ENCODE results near the gene NME1.

NME1 gene

DNA sequence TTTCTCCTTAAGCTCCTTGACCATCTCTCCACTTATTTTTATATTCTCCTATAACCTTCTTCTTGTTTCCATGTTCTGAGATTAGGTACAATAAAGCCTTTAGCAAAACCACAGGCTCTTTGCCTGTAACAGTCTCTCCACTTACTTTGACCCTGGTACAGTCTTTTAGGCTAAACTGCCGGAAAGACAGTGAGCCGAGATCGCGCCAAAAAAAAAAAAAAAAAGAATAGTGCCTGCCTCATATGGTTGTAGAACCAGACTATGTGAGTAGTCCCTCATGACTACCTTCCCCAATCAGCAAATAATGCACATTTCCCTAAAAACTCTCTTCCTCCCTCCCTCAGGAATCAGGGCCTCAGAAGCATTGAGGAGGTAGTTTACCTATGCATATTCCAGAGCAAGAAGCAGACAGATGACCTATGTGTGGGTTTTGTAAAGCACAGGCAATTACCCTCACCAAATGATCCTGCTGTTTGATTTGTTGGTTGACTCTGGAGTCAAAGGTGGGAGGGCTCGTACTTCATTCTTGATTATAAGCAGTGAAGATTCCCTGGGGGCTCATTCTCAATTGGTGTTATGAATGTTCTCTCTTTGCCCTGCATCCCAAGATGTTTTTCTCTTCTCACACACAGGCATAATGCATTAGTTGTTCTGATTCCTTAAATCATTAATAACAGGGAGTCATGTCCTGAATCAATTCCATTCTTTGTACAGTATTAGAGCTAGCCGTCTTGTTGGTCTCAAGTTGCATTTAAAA is 8.9 kb upstream of the NME1 start:
- Histone ChIP-seq H3K4me2 (ENCODE audit: low read length) (no peak overlapping the region), H3K4me1 (ENCODE audit: insufficient read depth, low read length, severe bottlenecking) (no peaks in the 10 kb centered on the region), H3K9me3 (ENCODE audit: low read length) (no peaks in the 10 kb centered on the region), H3K9ac (ENCODE audit: low read length) (no peak overlapping the region), H3K36me3 (ENCODE audit: insufficient read depth, low read length) (no peaks in the 10 kb centered on the region), H2AFZ (ENCODE audit: low read length) (no peak overlapping the region), H4K20me1 (ENCODE audit: insufficient read depth, low read length) (no peaks in the 10 kb centered on the region), H3K4me3 (ENCODE audit: low read depth, low read length, poor library complexity, severe bottlenecking) (no peak overlapping the region), H3K9me2 (ENCODE audit: low read depth, low read length) (no peaks in the 10 kb centered on the region), H3K79me2 (ENCODE audit: insufficient read depth, low read length) (no peaks in the 10 kb centered on the region), H3K27me3 (ENCODE audit: insufficient read depth, low read length) (no peaks in the 10 kb centered on the region), H3F3A (ENCODE audit: insufficient read depth, low read length) (no peaks in the 10 kb centered on the region), H3K27ac (ENCODE audit: low read depth, low read length, poor library complexity, severe bottlenecking) (no peak overlapping the region)
- TF ChIP-seq, protein P1, sequence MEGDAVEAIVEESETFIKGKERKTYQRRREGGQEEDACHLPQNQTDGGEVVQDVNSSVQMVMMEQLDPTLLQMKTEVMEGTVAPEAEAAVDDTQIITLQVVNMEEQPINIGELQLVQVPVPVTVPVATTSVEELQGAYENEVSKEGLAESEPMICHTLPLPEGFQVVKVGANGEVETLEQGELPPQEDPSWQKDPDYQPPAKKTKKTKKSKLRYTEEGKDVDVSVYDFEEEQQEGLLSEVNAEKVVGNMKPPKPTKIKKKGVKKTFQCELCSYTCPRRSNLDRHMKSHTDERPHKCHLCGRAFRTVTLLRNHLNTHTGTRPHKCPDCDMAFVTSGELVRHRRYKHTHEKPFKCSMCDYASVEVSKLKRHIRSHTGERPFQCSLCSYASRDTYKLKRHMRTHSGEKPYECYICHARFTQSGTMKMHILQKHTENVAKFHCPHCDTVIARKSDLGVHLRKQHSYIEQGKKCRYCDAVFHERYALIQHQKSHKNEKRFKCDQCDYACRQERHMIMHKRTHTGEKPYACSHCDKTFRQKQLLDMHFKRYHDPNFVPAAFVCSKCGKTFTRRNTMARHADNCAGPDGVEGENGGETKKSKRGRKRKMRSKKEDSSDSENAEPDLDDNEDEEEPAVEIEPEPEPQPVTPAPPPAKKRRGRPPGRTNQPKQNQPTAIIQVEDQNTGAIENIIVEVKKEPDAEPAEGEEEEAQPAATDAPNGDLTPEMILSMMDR (IDR thresholded peaks at IDR 0.05; ENCODE audit: low read length), result no peak
- TF ChIP-seq EZH2 (IDR thresholded peaks at IDR 0.05; ENCODE audit: borderline replicate concordance, low read length), result no peak

DNA sequence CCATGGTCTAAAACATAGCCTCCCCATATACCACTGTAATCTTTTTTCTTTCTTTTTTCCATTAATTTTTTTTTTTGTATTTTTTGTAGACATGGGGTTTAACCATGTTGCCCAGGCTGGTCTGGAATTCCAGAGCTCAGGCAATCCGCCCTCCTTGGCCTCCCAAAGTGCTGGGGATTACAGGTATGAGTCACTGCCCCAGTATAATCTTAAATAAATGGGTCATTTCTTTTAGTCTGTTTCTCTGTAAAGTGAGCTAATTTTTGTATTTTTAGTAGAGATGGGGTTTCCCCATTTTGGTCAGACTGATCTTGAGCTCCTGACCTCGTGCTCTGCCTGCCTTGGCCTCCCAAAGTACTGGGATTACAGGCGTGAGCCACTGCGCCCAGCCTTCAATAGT is 5.7 kb upstream of the NME1 start:
- H3K9me2 ChIP-seq (ENCODE audit: low read depth, low read length), result no peaks in the 10 kb centered on the region
- H3K36me3 ChIP-seq (ENCODE audit: insufficient read depth, low read length), result no peaks in the 10 kb centered on the region
- H3K27me3 ChIP-seq (ENCODE audit: insufficient read depth, low read length), result no peaks in the 10 kb centered on the region
- no peak overlapping the region for H2AFZ ChIP-seq (ENCODE audit: low read length)
- H3K4me2 ChIP-seq (ENCODE audit: low read length), result no peak overlapping the region
- H3K27ac ChIP-seq (ENCODE audit: low read depth, low read length, poor library complexity, severe bottlenecking), result no peak overlapping the region
- no peak overlapping the region for H3K4me3 ChIP-seq (ENCODE audit: low read depth, low read length, poor library complexity, severe bottlenecking)
- H3K9ac ChIP-seq (ENCODE audit: low read length), result no peak overlapping the region
- peaks cover 4% of the 10 kb centered on the region for H3K4me1 ChIP-seq (ENCODE audit: insufficient read depth, low read length, severe bottlenecking)
- no peaks in the 10 kb centered on the region for H4K20me1 ChIP-seq (ENCODE audit: insufficient read depth, low read length)
- no peaks in the 10 kb centered on the region for H3F3A ChIP-seq (ENCODE audit: insufficient read depth, low read length)
- no peaks in the 10 kb centered on the region for H3K9me3 ChIP-seq (ENCODE audit: low read length)
- no peaks in the 10 kb centered on the region for H3K79me2 ChIP-seq (ENCODE audit: insufficient read depth, low read length)
- TF ChIP-seq, protein P1 (IDR thresholded peaks at IDR 0.05; ENCODE audit: low read length), result no peak
- no peak for TF ChIP-seq EZH2 (IDR thresholded peaks at IDR 0.05; ENCODE audit: borderline replicate concordance, low read length)

DNA sequence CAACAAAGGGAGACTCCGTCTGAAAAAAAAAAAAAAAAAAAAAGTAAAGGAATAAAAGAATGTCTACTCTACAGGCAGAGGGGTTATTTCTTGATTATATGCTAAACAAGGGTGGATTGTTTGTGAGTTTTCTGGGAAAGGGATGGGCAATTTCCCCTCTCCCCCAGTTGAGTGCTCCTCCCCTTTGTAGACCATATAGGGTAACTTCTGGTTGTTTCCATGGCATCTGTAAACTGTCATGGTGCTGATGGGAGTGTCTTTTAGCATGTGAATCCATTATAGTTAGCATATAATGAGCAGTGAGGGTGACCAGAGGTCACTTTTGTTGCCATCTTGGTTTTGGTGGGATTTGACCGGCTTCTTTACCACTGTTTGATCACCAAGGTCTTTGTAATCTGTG is 4.2 kb upstream of the NME1 start:
- Histone ChIP-seq H3K9ac (ENCODE audit: low read length) (no peak overlapping the region), H3K4me2 (ENCODE audit: low read length) (no peak overlapping the region), H3K27ac (ENCODE audit: low read depth, low read length, poor library complexity, severe bottlenecking) (no peak overlapping the region), H3K4me1 (ENCODE audit: insufficient read depth, low read length, severe bottlenecking) (peaks cover 9% of the 10 kb centered on the region), H4K20me1 (ENCODE audit: insufficient read depth, low read length) (no peaks in the 10 kb centered on the region), H3K4me3 (ENCODE audit: low read depth, low read length, poor library complexity, severe bottlenecking) (no peak overlapping the region), H3K9me2 (ENCODE audit: low read depth, low read length) (no peaks in the 10 kb centered on the region), H3K27me3 (ENCODE audit: insufficient read depth, low read length) (no peaks in the 10 kb centered on the region), H3F3A (ENCODE audit: insufficient read depth, low read length) (no peaks in the 10 kb centered on the region), H2AFZ (ENCODE audit: low read length) (no peak overlapping the region), H3K79me2 (ENCODE audit: insufficient read depth, low read length) (peaks cover 4% of the 10 kb centered on the region), H3K9me3 (ENCODE audit: low read length) (no peaks in the 10 kb centered on the region), H3K36me3 (ENCODE audit: insufficient read depth, low read length) (no peaks in the 10 kb centered on the region)
- TF ChIP-seq, protein P1 (IDR thresholded peaks at IDR 0.05; ENCODE audit: low read length), result no peak
- no peak for TF ChIP-seq EZH2 (IDR thresholded peaks at IDR 0.05; ENCODE audit: borderline replicate concordance, low read length)

All from OCI-LY1 (cell line).